NCI-H2029 (cell line): ENCODE results near the gene OTUB1.

ENCODE experiments used
- DNase-seq: peaks from one replicate; lab custom pipeline; 2025; lab: John Stamatoyannopoulos, UW

Gene OTUB1

GRCh38 chr11:63978551-63979239, 7.5 kb upstream of the OTUB1 start:
- no peak for DNase-seq

DNA sequence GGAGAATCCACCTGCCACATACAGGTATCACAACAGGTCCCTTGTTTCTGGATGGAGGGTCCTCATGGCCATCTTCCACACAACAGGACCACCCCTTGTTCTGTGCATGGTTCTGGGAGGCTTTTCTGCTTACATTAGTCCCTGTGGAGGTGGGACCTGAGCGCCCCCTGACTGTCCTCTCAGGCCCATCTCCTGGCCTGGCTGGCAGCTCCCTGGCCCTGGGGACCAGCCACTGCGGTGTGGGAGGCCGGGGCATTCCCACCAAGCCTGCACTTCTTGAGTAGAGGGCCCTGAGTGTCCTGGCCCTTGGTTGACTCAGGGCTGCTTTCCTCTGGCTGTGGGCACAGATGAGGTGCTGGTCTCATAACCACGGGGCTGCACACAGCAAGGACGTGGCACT, 6.8 kb upstream of the OTUB1 start:
- no peak for DNase-seq

- DNase-seq, result no peak
These were observed 454 bp upstream of the OTUB1 start for GRCh38 chr11:63985812-63986155.

DNA sequence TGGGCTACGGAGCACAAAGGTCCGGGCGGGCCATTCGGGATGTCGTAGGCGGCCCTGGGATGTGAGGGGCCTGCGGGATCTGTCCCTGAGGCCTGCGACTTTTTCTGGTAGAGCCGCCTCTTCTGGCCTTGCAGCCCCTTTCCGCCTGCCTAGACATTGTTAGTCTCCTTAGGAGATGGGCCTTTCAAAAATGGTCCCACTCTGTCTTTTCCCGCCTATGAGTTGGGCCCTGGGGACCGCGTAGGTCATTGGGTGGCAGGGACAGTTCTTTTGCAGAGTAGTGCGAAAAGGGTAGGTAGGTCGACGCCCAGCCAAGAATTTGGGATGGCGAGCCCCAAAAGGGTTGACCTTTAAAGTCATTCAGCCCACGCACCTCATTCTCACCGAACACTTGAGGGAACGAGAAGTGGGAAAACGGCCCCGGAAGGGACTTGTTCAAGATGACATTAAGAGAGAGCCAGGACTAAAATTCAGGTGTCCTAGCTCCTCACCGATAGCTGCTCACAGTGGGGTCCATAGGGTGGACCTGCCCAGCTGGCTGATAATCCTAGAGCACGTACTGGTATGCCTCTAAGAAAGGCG, 785 bp downstream of the OTUB1 start:
- no peak for DNase-seq

DNA sequence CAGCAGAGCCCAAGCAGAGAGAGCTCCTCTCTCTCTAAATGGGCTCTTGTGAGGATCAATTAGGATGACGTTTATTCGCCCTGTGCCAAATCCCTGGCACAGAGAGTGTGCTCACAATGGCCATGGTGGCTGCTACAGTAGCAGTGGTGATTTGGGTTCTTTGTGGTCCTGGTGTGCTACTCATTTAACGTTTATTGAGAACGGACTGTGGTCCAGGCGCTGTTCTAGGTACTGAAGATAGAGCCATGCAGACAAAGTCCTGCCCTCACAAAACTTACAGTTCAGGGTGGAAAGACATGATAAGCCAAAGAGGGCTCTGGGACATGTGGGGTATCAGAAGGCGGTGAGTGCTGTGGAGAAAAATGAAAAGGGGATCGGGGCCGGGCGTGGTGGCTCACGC, 5.3 kb downstream of the OTUB1 start:
- no peak for DNase-seq

DNA sequence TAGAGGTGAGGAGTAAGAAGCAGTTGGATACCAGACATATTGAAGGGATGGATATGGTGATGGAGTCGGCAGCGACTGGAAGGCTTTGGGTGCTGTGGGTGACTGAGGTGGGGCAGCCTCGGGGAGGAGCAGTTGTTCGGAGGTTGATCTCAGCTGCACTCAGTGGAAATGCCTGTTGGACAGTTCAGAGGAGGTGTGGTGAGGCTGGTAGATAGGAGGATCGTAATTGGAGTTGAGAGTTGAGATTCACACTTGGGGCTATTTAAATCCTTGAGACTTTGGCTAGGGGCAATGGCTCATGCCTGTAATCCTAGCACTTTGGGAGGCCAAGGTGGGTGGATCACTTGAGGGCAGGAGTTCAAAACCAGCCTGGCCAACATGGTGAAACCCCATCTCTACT, 6.9 kb downstream of the OTUB1 start:
- DNase-seq, result no peak

GRCh38 chr11:63993993-63994392, 7.8 kb downstream of the OTUB1 start:
- DNase-seq, result no peak

DNA sequence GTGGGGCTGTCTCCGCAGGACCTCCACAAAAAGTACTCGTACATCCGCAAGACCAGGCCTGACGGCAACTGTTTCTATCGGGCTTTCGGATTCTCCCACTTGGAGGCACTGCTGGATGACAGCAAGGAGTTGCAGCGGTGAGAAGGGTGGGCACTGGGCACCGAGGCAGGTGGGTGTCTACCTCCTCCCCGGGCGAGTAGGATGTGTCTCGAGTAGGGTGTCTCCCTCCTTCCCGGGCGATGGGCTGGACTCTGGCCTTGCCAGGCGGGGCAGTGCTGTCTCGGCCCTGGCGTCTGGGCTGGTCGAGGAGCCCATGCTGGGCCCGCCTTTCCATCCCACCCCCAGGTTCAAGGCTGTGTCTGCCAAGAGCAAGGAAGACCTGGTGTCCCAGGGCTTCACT, 10.3 kb downstream of the OTUB1 start:
- no peak for DNase-seq

GRCh38 chr11:63997104-63997700, 11.0 kb downstream of the OTUB1 start:
- DNase-seq, result no peak

DNA sequence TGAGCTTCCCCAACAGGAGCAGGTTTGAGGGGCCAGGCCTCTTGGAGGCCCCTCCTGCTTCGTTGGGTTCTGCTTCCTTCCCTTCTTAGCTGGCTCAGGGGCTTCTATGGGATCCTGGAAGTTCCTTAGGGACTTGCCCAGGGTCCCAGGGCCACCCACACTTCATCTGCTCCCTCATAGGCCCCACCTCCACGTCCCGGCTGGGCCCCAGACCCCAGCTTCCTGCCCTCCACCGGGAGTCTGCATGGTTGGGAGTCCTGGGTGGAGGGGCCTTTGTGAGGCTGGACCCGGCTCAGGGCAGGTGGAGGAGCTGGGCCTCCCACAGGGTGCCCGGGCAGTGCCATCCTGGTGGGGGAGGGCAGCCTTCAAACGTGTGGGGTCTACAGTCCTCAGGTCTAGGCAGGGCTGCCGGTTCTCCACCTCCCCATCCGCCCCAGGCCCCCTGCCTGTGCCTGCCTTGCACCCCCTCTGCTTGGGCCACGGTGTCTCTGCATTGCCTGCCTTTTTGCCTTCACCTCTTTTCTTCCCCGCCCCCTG, 11.6 kb downstream of the OTUB1 start:
- DNase-seq, result no peak

- peak; percentile 49 for DNase-seq
These were observed 12.5 kb downstream of the OTUB1 start for GRCh38 chr11:63998558-63999348.

DNA sequence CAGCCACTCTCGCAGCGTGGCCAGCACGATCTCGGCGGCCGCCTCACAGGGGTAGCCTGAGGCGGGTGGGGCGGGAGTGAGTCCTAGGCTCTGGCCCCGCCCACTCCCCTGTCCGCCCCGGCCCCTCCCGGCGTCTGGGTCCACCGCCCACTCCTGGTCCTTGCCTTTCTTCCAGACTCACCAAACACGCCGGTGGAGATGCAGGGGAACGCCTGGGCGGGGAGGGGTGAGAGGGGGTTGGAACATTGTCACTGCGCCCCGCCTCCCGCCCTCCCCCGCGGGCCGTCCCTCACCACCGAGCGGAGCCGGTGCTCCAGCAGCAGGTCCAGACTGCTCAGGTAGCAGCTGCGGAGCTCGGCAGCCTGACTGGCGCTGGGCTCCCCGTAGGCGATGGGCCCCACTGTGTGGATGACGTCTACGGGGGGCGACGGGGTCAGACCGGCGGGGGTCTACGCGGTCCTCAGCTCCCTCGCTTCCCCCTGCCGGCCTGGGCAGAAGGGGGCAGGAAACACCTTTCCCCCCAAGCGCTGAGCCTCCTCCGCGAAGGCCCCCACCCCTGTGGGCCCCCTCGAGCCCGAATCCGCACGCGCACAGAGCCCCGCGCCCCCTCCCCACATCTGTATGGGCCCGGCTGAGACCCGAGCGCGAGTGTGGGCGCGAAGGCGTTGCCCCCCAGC, 13.2 kb downstream of the OTUB1 start:
- DNase-seq, result peak; percentile 83

DNA sequence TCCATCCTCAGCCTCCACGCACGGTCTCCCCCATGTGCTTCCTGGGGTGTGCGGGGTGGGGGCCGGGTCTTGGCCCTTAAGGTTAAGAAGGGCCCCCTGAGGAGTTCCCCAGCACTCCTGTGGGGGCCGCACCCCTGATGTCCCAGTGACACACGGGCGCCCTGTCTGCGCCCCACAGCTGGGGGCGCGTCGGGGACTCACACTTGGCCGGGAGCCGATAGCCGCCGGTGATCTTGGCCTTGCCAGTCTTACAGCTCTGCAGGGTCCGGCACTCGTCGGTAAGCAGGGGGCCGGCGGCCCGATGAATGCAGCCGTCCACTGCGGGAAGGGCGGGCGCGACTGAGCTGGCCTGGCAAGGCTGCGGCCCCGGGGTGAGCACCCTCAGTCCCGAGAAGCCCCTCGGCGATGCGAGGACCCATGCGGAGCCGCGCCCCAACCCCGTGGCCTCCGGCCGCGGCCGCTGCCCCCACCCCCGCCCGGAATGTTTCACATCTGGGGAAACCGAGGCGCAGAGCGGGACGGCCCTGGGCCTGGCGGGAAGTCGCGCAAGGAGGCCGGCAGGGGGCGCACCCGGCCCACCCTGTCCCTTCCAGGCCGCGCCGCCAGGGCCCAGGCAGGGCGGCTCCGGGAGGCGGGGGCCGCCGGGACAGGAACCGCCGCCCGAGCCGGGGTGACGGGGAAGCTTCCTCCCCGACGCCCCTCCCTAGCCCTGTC, 13.9 kb downstream of the OTUB1 start:
- no peak for DNase-seq

- DNase-seq, result no peak
These were observed 14.7 kb downstream of the OTUB1 start for GRCh38 chr11:64000740-64001483.

- DNase-seq, result no peak
These were observed 15.5 kb downstream of the OTUB1 start for GRCh38 chr11:64001484-64002420.

DNA sequence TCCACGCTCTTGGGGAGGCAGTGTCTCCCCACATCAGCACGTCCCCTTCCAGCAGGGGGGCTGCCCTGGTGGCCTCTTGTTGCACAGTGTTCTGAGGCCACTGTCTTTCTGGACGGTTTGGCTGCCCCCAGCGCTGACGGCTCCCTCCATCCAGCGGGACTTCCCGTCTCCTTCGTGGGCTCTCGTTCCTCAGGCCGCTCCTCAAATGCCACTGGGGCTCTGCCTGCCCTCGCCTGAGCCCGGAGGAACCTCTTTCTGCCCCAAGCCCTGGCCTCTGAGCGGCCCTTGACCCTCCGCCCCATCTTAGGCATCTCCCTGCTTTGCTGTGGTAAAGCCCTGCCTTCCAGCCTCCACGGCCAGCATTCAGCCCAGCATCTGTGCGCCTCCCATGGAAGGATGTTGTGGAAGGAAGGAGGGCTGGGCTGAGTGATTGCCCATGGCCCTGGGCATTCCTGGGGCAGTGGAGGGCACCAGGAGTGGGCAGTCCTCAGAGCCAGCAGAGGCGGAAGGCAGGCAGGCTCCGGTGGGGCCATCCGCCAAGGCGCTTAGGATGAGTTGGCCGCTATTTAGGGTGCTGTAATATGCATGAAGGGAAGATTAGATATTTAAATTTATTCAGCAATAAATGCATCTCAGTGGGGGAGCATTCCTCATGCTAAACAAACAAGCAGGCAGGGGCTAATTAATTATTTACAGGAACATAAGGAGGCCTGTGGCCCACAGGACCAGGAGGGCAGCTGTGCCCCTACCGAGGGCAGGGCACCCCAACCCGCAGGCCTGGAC, 17.8 kb downstream of the OTUB1 start:
- DNase-seq, result no peak

DNA sequence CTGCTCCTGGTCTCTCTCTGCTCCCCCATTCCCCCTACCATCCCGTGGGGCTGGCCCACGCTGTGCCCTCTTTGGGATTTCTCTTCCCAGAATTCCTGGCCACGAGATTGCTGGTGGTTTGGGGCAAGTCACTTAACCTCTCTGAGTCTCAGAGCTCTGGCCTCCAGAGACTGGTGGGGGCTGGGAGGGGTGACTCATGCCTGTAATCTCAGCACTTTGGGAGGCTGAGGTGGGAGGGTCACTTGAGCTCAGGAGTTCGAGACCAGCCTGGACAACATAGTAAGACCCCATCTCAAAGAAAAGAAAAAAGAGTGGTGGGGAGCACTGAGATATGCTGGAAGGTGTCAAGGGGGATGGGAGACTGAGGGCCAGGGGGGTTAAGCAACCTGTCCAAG, 18.3 kb downstream of the OTUB1 start:
- DNase-seq, result no peak

DNA sequence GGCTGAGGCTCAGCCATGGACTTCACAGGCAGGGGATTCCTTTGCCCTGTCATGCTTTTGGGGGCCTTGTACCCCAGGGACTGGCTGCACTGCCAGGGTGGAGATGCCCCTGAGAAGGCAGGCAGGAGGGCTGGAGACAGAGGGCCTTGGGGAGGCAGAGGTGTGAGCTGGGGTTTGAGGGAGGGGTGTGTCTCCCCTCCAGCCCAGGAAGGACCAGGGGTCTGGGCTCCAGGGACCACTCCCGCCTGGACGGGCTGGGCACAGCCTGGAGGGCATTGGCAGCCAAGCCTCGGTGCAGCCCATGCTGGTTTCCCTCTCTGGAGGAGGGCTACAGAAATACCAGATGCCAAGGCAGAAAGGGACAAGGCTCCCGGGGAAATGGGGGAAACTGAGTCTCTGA, 19.5 kb downstream of the OTUB1 start:
- no peak for DNase-seq

- DNase-seq, result no peak
These were observed 20.2 kb downstream of the OTUB1 start for GRCh38 chr11:64006398-64006797.
